K562 (cell line): ENCODE data around the gene HSD17B3. TPM values are rescaled to one million over a fixed set of nuclear protein-coding genes. Genes with fewer than 3 reads are reported as not detected.
A peak's percentile ranks its signal among the peaks of the same experiment; 100 is the strongest.

Experiments
- ATAC-seq: fragments of 200-7000 bp; cut with Tn5 transposase; 3 replicates; pipeline ENCODE4 v1.9.1; 2020; ENCODE audit warnings: moderate library complexity
- BruUV-seq: library from RNA; stranded (reverse); fragments of 400-500 nt; replicated peaks from 2 replicates; lab custom pipeline; 2021; lab: Mats Ljungman, UMichigan
- CTCF ChIA-PET: fragments of 300-600 bp; formaldehyde crosslinking; extraction: SDS; loops from one replicate; lab custom pipeline; 2021; ENCODE audit warnings: low intra/inter-chr PET ratio; lab: Yijun Ruan, JAX
- POLR2A ChIA-PET: fragments of 300-600, 350-650 bp; sonication (Branson Sonifier 250); formaldehyde crosslinking; extraction: SDS; loops from one replicate; lab custom pipeline; 2021; ENCODE audit warnings: antibody characterized with exemption, inconsistent platforms; lab: Yijun Ruan, JAX
- DNase-seq, 4 experiments: peaks; one replicate each; pipeline versions ENCODE4 v3.0.0 to v3.0.0-alpha.2; 2011 to 2018; ENCODE audit warnings: low spot score in 3 of 4, mixed read lengths in 3 of 4; ENCODE audit errors: extremely low read depth in 1 of 4
- FAIRE-seq: peaks from 2 replicates; lab custom pipeline; 2011; peaks lifted over from hg19 to GRCh38; lab: Jason Lieb, UNC
- H2AFZ ChIP-seq: 2 replicates; pipeline ENCODE4 v1.6.0; 2011; ENCODE audit warnings: low read depth, low read length, control low read depth, inconsistent platforms
- H3K27ac ChIP-seq: fragments of 200-600 bp; 3 replicates; pipeline ENCODE4 v1.8.0; 2011; ENCODE audit warnings: low read depth, mild to moderate bottlenecking, control low read depth, inconsistent platforms, low read length, moderate library complexity, mixed read lengths; ENCODE audit errors: extremely low read depth
- H3K27me3 ChIP-seq, 2 experiments: fragments of 300-600 bp in 1 of 2; 2 replicates in 1 of 2; 3 replicates in 1 of 2; pipeline versions ENCODE4 v1.6.0 to v1.8.0; 2011; ENCODE audit warnings: inconsistent platforms in 2 of 2, low read length in 2 of 2, mild to moderate bottlenecking in 1 of 2, mixed read lengths in 1 of 2, moderate library complexity in 1 of 2; ENCODE audit not compliant: control insufficient read depth in 2 of 2, insufficient read depth in 2 of 2
- H3K36me3 ChIP-seq: fragments of 300-600 bp; 3 replicates; pipeline ENCODE4 v1.8.0; 2011; ENCODE audit warnings: mild to moderate bottlenecking, low read length, inconsistent platforms; ENCODE audit not compliant: control insufficient read depth, insufficient read depth
- H3K4me1 ChIP-seq, 2 experiments: fragments of 200-600 bp in 1 of 2; replicated peaks in 1 of 2; 2 replicates in 1 of 2; 3 replicates in 1 of 2; pipeline versions ENCODE4 v1.5.1 to v1.8.0; 2011; ENCODE audit warnings: inconsistent platforms in 2 of 2, low read length in 2 of 2, mild to moderate bottlenecking in 1 of 2, mixed read lengths in 1 of 2, moderate library complexity in 1 of 2; ENCODE audit not compliant: control insufficient read depth in 2 of 2, insufficient read depth in 2 of 2
- H3K4me2 ChIP-seq: 2 replicates; pipeline ENCODE4 v1.6.1; 2011; ENCODE audit warnings: low read length, control low read depth, inconsistent platforms, mixed read lengths; ENCODE audit not compliant: insufficient read depth
- H3K4me3 ChIP-seq: fragments of 200-600 bp; sonication (generic), shearing (Covaris generic); 2 replicates; pipeline ENCODE4 v1.5.1; 2016; ENCODE audit warnings: control low read depth, inconsistent platforms
- H3K79me2 ChIP-seq: fragments of 200-600 bp; 3 replicates; pipeline ENCODE4 v1.8.0; 2011; ENCODE audit warnings: low read length, inconsistent platforms; ENCODE audit not compliant: control insufficient read depth, insufficient read depth
- H3K9ac ChIP-seq, 2 experiments: 2 replicates each; pipeline versions ENCODE4 v1.6.0 to v1.6.1; 2011; ENCODE audit warnings: low read depth in 2 of 2, low read length in 2 of 2, control low read depth in 1 of 2, inconsistent platforms in 1 of 2, mild to moderate bottlenecking in 1 of 2, mixed read lengths in 1 of 2; ENCODE audit not compliant: insufficient read depth in 1 of 2
- H3K9me1 ChIP-seq: one replicate; pipeline ENCODE4 v1.6.0; 2011; ENCODE audit warnings: inconsistent platforms, mild to moderate bottlenecking, low read length, moderate library complexity; ENCODE audit not compliant: control insufficient read depth, insufficient read depth
- H3K9me3 ChIP-seq: replicated peaks from 2 replicates; pipeline ENCODE4 v1.5.1; 2011; ENCODE audit warnings: low read depth, low read length, inconsistent platforms; ENCODE audit not compliant: control insufficient read depth, insufficient read depth
- H4K20me1 ChIP-seq: replicated peaks from 2 replicates; pipeline ENCODE4 v1.6.1; 2011; ENCODE audit warnings: low read length, inconsistent platforms, mixed read lengths; ENCODE audit not compliant: control insufficient read depth, insufficient read depth
- BCL6 ChIP-seq: fragments of 250-450 bp; sonication (Bioruptor Pico); IDR thresholded peaks from 2 replicates; pipeline ENCODE4 v1.4.0; 2020
- C11orf30 ChIP-seq: fragments of 450-650 bp; IDR thresholded peaks from 2 replicates; pipeline ENCODE4 v1.6.1; 2016; ENCODE audit warnings: low read depth, mild to moderate bottlenecking
- ELF2 ChIP-seq: fragments of 250-450 bp; sonication (Bioruptor Pico); IDR thresholded peaks from 2 replicates; pipeline ENCODE4 v1.5.0; 2021; ENCODE audit warnings: mild to moderate bottlenecking
- MYC ChIP-seq, 2 experiments: fragments of 250-450 bp in 1 of 2; sonication (Bioruptor Pico) in 1 of 2; IDR thresholded peaks; 2 replicates each; pipeline versions ENCODE4 v1.5.1 to v1.6.1; 2012 to 2021; ENCODE audit warnings: low read depth in 2 of 2, borderline replicate concordance in 1 of 2, improper control_type of control experiment in 1 of 2, low read length in 1 of 2, mild to moderate bottlenecking in 1 of 2, moderate library complexity in 1 of 2
- NFATC3 ChIP-seq: fragments of 450-650 bp; IDR thresholded peaks from 2 replicates; pipeline ENCODE4 v1.6.1; 2017; ENCODE audit warnings: mild to moderate bottlenecking
- NFIC ChIP-seq: fragments of 450-650 bp; IDR thresholded peaks from 2 replicates; pipeline ENCODE4 v1.6.1; 2017; ENCODE audit warnings: mild to moderate bottlenecking, inconsistent platforms
- NRF1 ChIP-seq, 2 experiments: fragments of 450-650 bp; IDR thresholded peaks in 1 of 2; conservative IDR thresholded peaks in 1 of 2; 2 replicates each; pipeline ENCODE4 v1.6.1; 2014; ENCODE audit warnings: mild to moderate bottlenecking in 2 of 2
- SMARCA4 ChIP-seq: fragments of 450-650 bp; IDR thresholded peaks from 2 replicates; pipeline ENCODE4 v1.6.1; 2016
- ZC3H4 ChIP-seq: sonication (generic); formaldehyde crosslinking; IDR thresholded peaks from 2 replicates; pipeline ENCODE4 v1.9.0; 2021; ENCODE audit warnings: missing genetic modification reagents, borderline replicate concordance
- ZNF239 ChIP-seq: fragments of 250-450 bp; sonication (Bioruptor Pico); IDR thresholded peaks from 2 replicates; pipeline ENCODE4 v1.4.0; 2020; ENCODE audit warnings: mild to moderate bottlenecking
- WGBS: fragments of 100-300 bp; shearing (Covaris generic); methylation state at CpG from one replicate; pipeline ENCODE4 v1.1.6; 2016; ENCODE audit warnings: low coverage, mixed read lengths; ENCODE audit not compliant: insufficient coverage; ENCODE audit errors: missing lambda C conversion rate; 5-methylcytosine and 5-hydroxymethylcytosine counted together
- in situ Hi-C: fragments of 300-500 bp; cut with MboI; formaldehyde crosslinking; loops from 4 replicates; pipeline ENCODE4 v1.15.0; 2018; ENCODE audit warnings: inconsistent platforms, mixed read lengths
- intact Hi-C: fragments of 100-400 bp; cut with micrococcal nuclease; formaldehyde crosslinking; loops from 2 replicates; pipeline ENCODE4 v1.14.2; 2022
- polyA plus RNA-seq, 8 experiments: library from polyadenylated mRNA; depleted of rRNA in 4 of 8; stranded (reverse) in 5 of 8; unstranded in 3 of 8; fragments of >200 nt; fragmentation: Nextera tagmentation in 2 of 8; fragmentation: Illumina TruSeq in 1 of 8; extraction: Ambion mirVana in 2 of 8; extraction: Trizol in 1 of 8; gene quantifications; 2 replicates each; pipeline versions ENCODE4 v1.2.1 to v1.2.3, GENCODE V29; 2011 to 2014; ENCODE audit warnings: inconsistent platforms in 1 of 8, missing spikeins in 1 of 8
- total RNA-seq, 7 experiments: library from RNA; depleted of rRNA in 6 of 7; stranded (reverse); fragments of >200 nt in 6 of 7; fragmentation: Illumina TruSeq in 2 of 7; extraction: Trizol in 2 of 7; gene quantifications; 2 replicates each; pipeline versions ENCODE4 v1.2.1 to v1.2.3, GENCODE V29; 2011 to 2021; ENCODE audit warnings: low replicate concordance in 1 of 7
- TF ChIP-seq, protein P1 (sequence below): fragments of 450-650 bp; conservative IDR thresholded peaks from 2 replicates; pipeline ENCODE4 v1.6.1; 2016; ENCODE audit warnings: missing genetic modification characterization, low read depth, mild to moderate bottlenecking, missing compliant biosample characterization, moderate library complexity
- TF ChIP-seq, protein P2 (sequence below), 2 experiments: fragments of 250-450 bp in 1 of 2; fragments of 450-650 bp in 1 of 2; sonication (Bioruptor Pico) in 1 of 2; IDR thresholded peaks; 2 replicates each; pipeline versions ENCODE4 v1.6.1 to v1.8.0; 2016 to 2021; ENCODE audit warnings: mild to moderate bottlenecking in 2 of 2, moderate library complexity in 2 of 2, missing compliant biosample characterization in 1 of 2, missing genetic modification characterization in 1 of 2

HSD17B3 gene
- total and polyA plus RNA-seq, 9 of the 15 experiments (the other 6 are each of a cell fraction or from before 2014, with no cell fraction given) = not detected

DNA sequence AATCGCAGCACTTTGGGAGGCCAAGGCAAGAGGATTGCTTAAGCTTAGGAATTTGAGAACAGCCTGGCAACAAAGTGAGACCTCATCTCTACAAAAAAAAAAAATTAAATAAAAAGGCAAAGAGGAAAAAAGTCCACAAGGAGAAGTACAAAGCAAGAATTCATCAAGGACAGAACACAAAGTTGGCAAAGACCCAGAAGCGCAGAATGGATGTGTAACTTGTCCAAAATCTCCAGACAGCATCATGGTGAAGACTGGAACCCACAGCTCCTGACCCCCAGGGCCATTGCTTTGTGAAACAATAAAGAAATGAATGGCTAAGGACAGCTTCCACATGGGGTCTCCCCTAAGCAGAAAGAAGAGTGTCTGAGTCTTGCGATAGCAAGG, 7.8 kb downstream of the HSD17B3 start:
- no peak for ATAC-seq
- Histone ChIP-seq H4K20me1 (no peaks in the 10 kb centered on the region), H3K9me1 (no peaks in the 10 kb centered on the region), H3K36me3 (no peaks in the 10 kb centered on the region), H3K4me3 (no peak overlapping the region), H3K27me3 (no peaks in the 10 kb centered on the region), H3K4me1 (no peaks in the 10 kb centered on the region; a peak in 1 of 5 replicates), H3K9ac (no peak overlapping the region), H3K4me2 (no peak overlapping the region), H3K27ac (no peak overlapping the region), H3K9me3 (no peaks in the 10 kb centered on the region), H3K79me2 (no peaks in the 10 kb centered on the region), H2AFZ (no peak overlapping the region)
- BruUV-seq = no TSS peak
- TF ChIP-seq ZC3H4 (CRISPR knock-in tag) (no peak), ELF2 (no peak), NFIC (peak; percentile 18; the same call in 1 of the 2 replicates)
- in situ Hi-C loops (no loop called here), intact Hi-C loops (no loop called here)
- no peak for FAIRE-seq
- DNase-seq = no peak
- 43% methylated on average over 3 of the region's 3 CpGs for WGBS
- CTCF ChIA-PET = no interaction called here
- POLR2A ChIA-PET = interaction anchor here (1.3 kb wide), 1 partner anchor 15 kb away, joined by 6 read pairs; no protein-coding TSS in a partner anchor

DNA sequence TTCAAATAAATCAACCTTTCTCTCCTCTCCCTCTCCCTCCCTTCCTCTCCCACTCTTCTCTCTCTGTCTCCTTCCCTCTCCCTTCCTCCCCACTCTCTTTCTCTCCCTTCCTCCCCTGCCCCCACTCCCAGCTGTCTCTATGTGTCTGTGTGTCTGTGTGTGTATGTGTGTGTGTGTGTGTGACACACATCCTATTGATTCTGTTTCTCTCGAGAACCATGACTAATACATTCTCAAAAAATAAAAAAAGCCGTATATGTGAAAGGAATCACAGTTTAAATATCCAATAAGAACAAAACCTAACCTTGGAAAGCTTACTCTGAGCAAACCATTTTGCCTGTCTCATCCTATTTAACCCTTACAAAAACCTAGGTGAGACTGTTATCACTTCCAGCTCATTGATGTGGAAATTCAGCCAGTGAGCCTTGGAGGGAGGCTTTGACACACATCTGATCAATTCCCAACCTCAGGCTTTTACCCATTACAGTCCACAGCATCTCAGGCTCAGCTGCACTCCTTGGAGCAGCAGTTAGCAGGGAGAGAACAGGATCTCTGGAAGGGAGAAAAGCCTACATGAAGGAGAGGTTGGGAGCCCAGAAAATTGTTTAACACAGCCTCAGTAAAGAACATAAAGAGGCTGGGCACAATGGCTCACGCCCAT, 8.3 kb downstream of the HSD17B3 start:
- H4K20me1 ChIP-seq = no peaks in the 10 kb centered on the region
- H3K79me2 ChIP-seq = no peaks in the 10 kb centered on the region
- ChIA-PET CTCF (no interaction called here), POLR2A (interaction anchor here (1.3 kb wide), 1 partner anchor 16 kb away, joined by 6 read pairs; no protein-coding TSS in a partner anchor)
- DNase-seq = no peak
- H3K4me2 ChIP-seq = no peak overlapping the region
- H3K36me3 ChIP-seq = no peaks in the 10 kb centered on the region
- no peaks in the 10 kb centered on the region for H3K9me1 ChIP-seq
- H3K9ac ChIP-seq = no peak overlapping the region
- no peak overlapping the region for H3K27ac ChIP-seq
- no peaks in the 10 kb centered on the region; a peak in 1 of 5 replicates for H3K4me1 ChIP-seq
- in situ Hi-C loops (no loop called here), intact Hi-C loops (no loop called here)
- WGBS = 7% methylated on average over 3 of the region's 3 CpGs
- no peaks in the 10 kb centered on the region for H3K9me3 ChIP-seq
- no peak overlapping the region for H2AFZ ChIP-seq
- ATAC-seq = no peak
- H3K27me3 ChIP-seq = no peaks in the 10 kb centered on the region
- TF ChIP-seq ZC3H4 (CRISPR knock-in tag) (no peak), SMARCA4 (no peak), NRF1 (conservative IDR thresholded peaks at IDR 0.05 in 1 of 2, IDR thresholded peaks at IDR 0.05 in 1 of 2) (no peak), MYC (IDR thresholded peaks at IDR 0.05; ENCODE audit: low read depth, low read length) (no peak), MYC (CRISPR knock-in tag; IDR thresholded peaks at IDR 0.05; ENCODE audit: borderline replicate concordance, low read depth) (no peak), ZNF239 (CRISPR knock-in tag) (no peak), C11orf30 (no peak), NFATC3 (no peak), BCL6 (CRISPR knock-in tag) (no peak)
- TF ChIP-seq, protein P1, sequence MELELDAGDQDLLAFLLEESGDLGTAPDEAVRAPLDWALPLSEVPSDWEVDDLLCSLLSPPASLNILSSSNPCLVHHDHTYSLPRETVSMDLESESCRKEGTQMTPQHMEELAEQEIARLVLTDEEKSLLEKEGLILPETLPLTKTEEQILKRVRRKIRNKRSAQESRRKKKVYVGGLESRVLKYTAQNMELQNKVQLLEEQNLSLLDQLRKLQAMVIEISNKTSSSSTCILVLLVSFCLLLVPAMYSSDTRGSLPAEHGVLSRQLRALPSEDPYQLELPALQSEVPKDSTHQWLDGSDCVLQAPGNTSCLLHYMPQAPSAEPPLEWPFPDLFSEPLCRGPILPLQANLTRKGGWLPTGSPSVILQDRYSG (tag) = no peak
- TF ChIP-seq, protein P2, sequence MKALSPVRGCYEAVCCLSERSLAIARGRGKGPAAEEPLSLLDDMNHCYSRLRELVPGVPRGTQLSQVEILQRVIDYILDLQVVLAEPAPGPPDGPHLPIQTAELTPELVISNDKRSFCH (CRISPR knock-in tag; IDR thresholded peaks at IDR 0.05) = no peak
- TF ChIP-seq, protein P2 (tag; IDR thresholded peaks at IDR 0.05) = no peak
- no peak for FAIRE-seq
- no TSS peak for BruUV-seq
- no peak overlapping the region for H3K4me3 ChIP-seq
